CD4-positive, alpha-beta T cell (primary cell): ENCODE measurements around the gene SYTL3. TPM values are rescaled to one million over a fixed set of nuclear protein-coding genes. Genes with fewer than 3 reads are reported as not detected.

Experiments
- ATAC-seq: fragments of 200-7000 bp; cut with Tn5 transposase; one replicate; pipeline ENCODE4 v1.10.0; 2022; ENCODE audit warnings: mild to moderate bottlenecking; ENCODE audit not compliant: poor library complexity
- CTCF ChIA-PET: fragments of 350-600 bp; sonication (Branson Sonifier 250); formaldehyde crosslinking; loops from one replicate; lab custom pipeline; 2021; ENCODE audit warnings: antibody characterized with exemption, inconsistent platforms; lab: Charles Lee
- POLR2A ChIA-PET: fragments of 350-600 bp; sonication (Branson Sonifier 250); formaldehyde crosslinking; loops from one replicate; lab custom pipeline; 2021; ENCODE audit warnings: antibody characterized with exemption, inconsistent platforms; lab: Charles Lee
- DNase-seq, 14 experiments: peaks; one replicate each; pipeline ENCODE4 v3.0.0-alpha.2; 2013 to 2020; ENCODE audit warnings: mixed read lengths in 2 of 14
- H3K27ac ChIP-seq, 2 donors: one replicate each; pipeline versions ENCODE4 v1.5.1 to v1.7.0; 2013; ENCODE audit warnings: low read length in 2 of 2, low read depth in 1 of 2, mild to moderate bottlenecking in 1 of 2
- H3K27me3 ChIP-seq, 2 experiments: 1 replicate in 1 of 2; 2 replicates in 1 of 2; pipeline versions ENCODE4 v1.6.1 to v1.7.0; 2013; ENCODE audit warnings: low read length in 2 of 2, control low read depth in 1 of 2, mild to moderate bottlenecking in 1 of 2, moderate library complexity in 1 of 2; ENCODE audit not compliant: insufficient read depth in 2 of 2, control insufficient read depth in 1 of 2
- H3K36me3 ChIP-seq: one replicate; pipeline ENCODE4 v1.6.1; 2013; ENCODE audit warnings: low read length, control low read depth; ENCODE audit not compliant: insufficient read depth
- H3K4me1 ChIP-seq: one replicate; pipeline ENCODE4 v1.6.1; 2013; ENCODE audit warnings: low read length, control low read depth; ENCODE audit not compliant: insufficient read depth
- H3K4me3 ChIP-seq: one replicate; pipeline ENCODE4 v1.5.1; 2013; ENCODE audit warnings: mild to moderate bottlenecking, low read length, moderate library complexity
- H3K9me3 ChIP-seq, 2 experiments: 1 replicate in 1 of 2; 2 replicates in 1 of 2; pipeline versions ENCODE4 v1.6.1 to v1.7.0; 2013; ENCODE audit warnings: low read length in 2 of 2, mild to moderate bottlenecking in 2 of 2, control low read depth in 1 of 2, moderate library complexity in 1 of 2; ENCODE audit not compliant: control insufficient read depth in 1 of 2, insufficient read depth in 1 of 2
- H3K27ac Mint-ChIP-seq: one replicate; pipeline ENCODE4 v1.8.0; 2020; ENCODE audit warnings: mixed read lengths
- H3K27me3 Mint-ChIP-seq: one replicate; pipeline ENCODE4 v1.8.0; 2021; ENCODE audit warnings: mixed read lengths
- H3K36me3 Mint-ChIP-seq: one replicate; pipeline ENCODE4 v1.8.0; 2021; ENCODE audit warnings: low read depth, mixed read lengths
- H3K4me1 Mint-ChIP-seq: one replicate; pipeline ENCODE4 v1.8.0; 2021; ENCODE audit warnings: low read depth, mixed read lengths
- H3K4me3 Mint-ChIP-seq: one replicate; pipeline ENCODE4 v1.8.0; 2020; ENCODE audit warnings: mild to moderate bottlenecking, mixed read lengths
- H3K9me3 Mint-ChIP-seq: one replicate; pipeline ENCODE4 v1.8.0; 2020; ENCODE audit warnings: mixed read lengths
- intact Hi-C, 2 experiments: fragments of 100-400 bp; cut with DNase I in 1 of 2; cut with micrococcal nuclease in 1 of 2; formaldehyde crosslinking; loops; one replicate each; pipeline versions ENCODE4 v1.15.1 to v1.9.0; 2023 to 2025; cut with DNase I, micrococcal nuclease
- total RNA-seq, 174 experiments: library from RNA in 2 of 174; stranded (reverse) in 2 of 174; gene quantifications; one replicate each; pipeline ENCODE4 v1.2.3 and lab custom pipeline; 2021 to 2026
- TF ChIP-seq, protein P1 (sequence below): fragments of 200-600 bp; IDR thresholded peaks from one replicate; pipeline ENCODE4 v1.8.0; 2022; ENCODE audit warnings: antibody characterized with exemption, mild to moderate bottlenecking

Gene SYTL3
- total RNA-seq, 2 experiments from 2014 or later: 41.2 to 42.7 TPM

DNA sequence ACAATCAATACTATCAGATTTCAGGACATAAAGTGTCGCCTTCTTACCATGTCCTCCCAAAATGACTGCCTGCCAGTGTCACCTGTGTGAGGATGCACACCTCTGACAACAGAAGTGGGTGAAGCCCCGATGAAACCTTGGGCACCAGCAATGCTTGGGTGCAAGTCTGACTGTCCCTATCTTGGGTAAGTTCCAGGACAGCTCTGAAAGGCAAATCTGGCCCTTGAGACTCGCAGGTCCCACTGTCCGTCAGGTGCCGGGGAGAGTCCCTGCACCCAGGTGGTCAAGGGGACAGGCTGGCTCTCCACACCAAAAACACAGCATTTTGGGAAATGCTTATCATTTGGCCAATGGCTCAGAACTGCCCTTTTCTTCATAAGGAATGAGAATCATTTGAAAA is 126.0 kb downstream of the SYTL3 start:
- peak overlapping the region; percentile 51 for H3K27ac Mint-ChIP-seq
- no peaks in the 10 kb centered on the region for H3K9me3 Mint-ChIP-seq
- ChIA-PET CTCF (no interaction called here), POLR2A (no interaction called here)
- H3K27ac ChIP-seq: no peak overlapping the region
- no peak overlapping the region for H3K4me3 ChIP-seq
- intact Hi-C loops: loop anchor here (5.0 to 10.0 kb wide), 2 partner anchors 41 to 61 kb away; partner anchors contain the start of gene EZR (in 1 of the 2)
- H3K4me1 ChIP-seq: peaks cover 43% of the 10 kb centered on the region
- no peak overlapping the region for H3K4me3 Mint-ChIP-seq
- no peaks in the 10 kb centered on the region for H3K9me3 ChIP-seq
- no peak for DNase-seq
- TF ChIP-seq, protein P1, sequence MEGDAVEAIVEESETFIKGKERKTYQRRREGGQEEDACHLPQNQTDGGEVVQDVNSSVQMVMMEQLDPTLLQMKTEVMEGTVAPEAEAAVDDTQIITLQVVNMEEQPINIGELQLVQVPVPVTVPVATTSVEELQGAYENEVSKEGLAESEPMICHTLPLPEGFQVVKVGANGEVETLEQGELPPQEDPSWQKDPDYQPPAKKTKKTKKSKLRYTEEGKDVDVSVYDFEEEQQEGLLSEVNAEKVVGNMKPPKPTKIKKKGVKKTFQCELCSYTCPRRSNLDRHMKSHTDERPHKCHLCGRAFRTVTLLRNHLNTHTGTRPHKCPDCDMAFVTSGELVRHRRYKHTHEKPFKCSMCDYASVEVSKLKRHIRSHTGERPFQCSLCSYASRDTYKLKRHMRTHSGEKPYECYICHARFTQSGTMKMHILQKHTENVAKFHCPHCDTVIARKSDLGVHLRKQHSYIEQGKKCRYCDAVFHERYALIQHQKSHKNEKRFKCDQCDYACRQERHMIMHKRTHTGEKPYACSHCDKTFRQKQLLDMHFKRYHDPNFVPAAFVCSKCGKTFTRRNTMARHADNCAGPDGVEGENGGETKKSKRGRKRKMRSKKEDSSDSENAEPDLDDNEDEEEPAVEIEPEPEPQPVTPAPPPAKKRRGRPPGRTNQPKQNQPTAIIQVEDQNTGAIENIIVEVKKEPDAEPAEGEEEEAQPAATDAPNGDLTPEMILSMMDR: no peak
- no peaks in the 10 kb centered on the region for H3K27me3 ChIP-seq
- peaks cover 100% of the 10 kb centered on the region for H3K36me3 Mint-ChIP-seq
- no peak for ATAC-seq
- no peaks in the 10 kb centered on the region for H3K27me3 Mint-ChIP-seq
- H3K4me1 Mint-ChIP-seq: peaks cover 80% of the 10 kb centered on the region
- peaks cover 96% of the 10 kb centered on the region for H3K36me3 ChIP-seq

DNA sequence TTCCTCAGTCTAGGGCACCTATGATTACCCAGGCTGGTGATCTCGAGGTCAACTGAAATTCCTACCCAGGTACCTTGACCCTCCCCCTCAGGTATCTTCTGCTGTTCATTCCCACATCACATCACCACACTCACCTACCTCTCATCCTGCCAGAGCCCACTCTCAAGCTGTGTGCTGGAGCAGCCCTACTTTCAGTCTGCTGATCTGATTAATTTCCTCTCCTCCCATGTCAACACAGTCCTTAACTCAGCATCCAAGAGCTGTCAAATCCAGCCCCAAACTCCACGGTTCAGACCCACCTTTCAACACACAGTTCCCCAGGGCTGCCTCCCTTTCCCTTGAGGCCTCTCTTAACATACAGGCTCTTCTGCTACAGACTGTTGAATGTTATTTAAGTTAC is 126.9 kb downstream of the SYTL3 start:
- no peak overlapping the region for H3K27ac ChIP-seq
- H3K27ac Mint-ChIP-seq: peak overlapping the region; percentile 38
- no peaks in the 10 kb centered on the region for H3K9me3 Mint-ChIP-seq
- peaks cover 75% of the 10 kb centered on the region for H3K4me1 Mint-ChIP-seq
- TF ChIP-seq, protein P1: no peak
- no peak for ATAC-seq
- no peaks in the 10 kb centered on the region for H3K27me3 Mint-ChIP-seq
- peaks cover 96% of the 10 kb centered on the region for H3K36me3 ChIP-seq
- ChIA-PET POLR2A (no interaction called here), CTCF (interaction anchor here (1.0 kb wide), 1 partner anchor 116 kb away, joined by 3 read pairs; no protein-coding TSS in a partner anchor)
- no peaks in the 10 kb centered on the region for H3K9me3 ChIP-seq
- no peak for DNase-seq
- intact Hi-C loops: loop anchor here (5.0 to 10.0 kb wide), 2 partner anchors 41 to 62 kb away; partner anchors contain the start of gene EZR (in 1 of the 2)
- peak overlapping the region; percentile 54 for H3K4me3 Mint-ChIP-seq
- no peaks in the 10 kb centered on the region for H3K27me3 ChIP-seq
- H3K4me1 ChIP-seq: peaks cover 39% of the 10 kb centered on the region
- H3K4me3 ChIP-seq: no peak overlapping the region
- H3K36me3 Mint-ChIP-seq: peaks cover 100% of the 10 kb centered on the region

GRCh38 chr6:158777510-158777909 is 127.7 kb downstream of the SYTL3 start:
- Mint-ChIP-seq H3K27me3 (no peaks in the 10 kb centered on the region), H3K36me3 (peaks cover 100% of the 10 kb centered on the region), H3K9me3 (no peaks in the 10 kb centered on the region), H3K4me1 (peaks cover 67% of the 10 kb centered on the region), H3K4me3 (peak overlapping the region; percentile 54), H3K27ac (peak overlapping the region; percentile 38)
- ChIA-PET CTCF (interaction anchor here (1.0 kb wide), 1 partner anchor 117 kb away, joined by 3 read pairs; no protein-coding TSS in a partner anchor), POLR2A (no interaction called here)
- H3K4me3 ChIP-seq: no peak overlapping the region
- TF ChIP-seq, protein P1: no peak
- no peak overlapping the region for H3K27ac ChIP-seq
- H3K4me1 ChIP-seq: peaks cover 32% of the 10 kb centered on the region
- no peaks in the 10 kb centered on the region for H3K27me3 ChIP-seq
- H3K36me3 ChIP-seq: peaks cover 96% of the 10 kb centered on the region
- DNase-seq (no peak), ATAC-seq (no peak)
- intact Hi-C loops: loop anchor here (5.0 to 10.0 kb wide), 2 partner anchors 40 to 63 kb away; partner anchors contain the start of gene EZR (in 1 of the 2)
- H3K9me3 ChIP-seq: no peaks in the 10 kb centered on the region
